Inferior parietal cortex (tissue), 1 donor: Measurements from ENCODE around the gene GLTPD2.
"Not testable (repeated sequence)": the region's sequence is repeated elsewhere in the genome, so short reads cannot be mapped to it uniquely, and the experiment has no call there.

Experiments
- DNase-seq: peaks from one replicate; pipeline ENCODE4 v3.0.0-alpha.2; 2016; ENCODE audit errors: extremely low spot score

The GLTPD2 gene

DNA sequence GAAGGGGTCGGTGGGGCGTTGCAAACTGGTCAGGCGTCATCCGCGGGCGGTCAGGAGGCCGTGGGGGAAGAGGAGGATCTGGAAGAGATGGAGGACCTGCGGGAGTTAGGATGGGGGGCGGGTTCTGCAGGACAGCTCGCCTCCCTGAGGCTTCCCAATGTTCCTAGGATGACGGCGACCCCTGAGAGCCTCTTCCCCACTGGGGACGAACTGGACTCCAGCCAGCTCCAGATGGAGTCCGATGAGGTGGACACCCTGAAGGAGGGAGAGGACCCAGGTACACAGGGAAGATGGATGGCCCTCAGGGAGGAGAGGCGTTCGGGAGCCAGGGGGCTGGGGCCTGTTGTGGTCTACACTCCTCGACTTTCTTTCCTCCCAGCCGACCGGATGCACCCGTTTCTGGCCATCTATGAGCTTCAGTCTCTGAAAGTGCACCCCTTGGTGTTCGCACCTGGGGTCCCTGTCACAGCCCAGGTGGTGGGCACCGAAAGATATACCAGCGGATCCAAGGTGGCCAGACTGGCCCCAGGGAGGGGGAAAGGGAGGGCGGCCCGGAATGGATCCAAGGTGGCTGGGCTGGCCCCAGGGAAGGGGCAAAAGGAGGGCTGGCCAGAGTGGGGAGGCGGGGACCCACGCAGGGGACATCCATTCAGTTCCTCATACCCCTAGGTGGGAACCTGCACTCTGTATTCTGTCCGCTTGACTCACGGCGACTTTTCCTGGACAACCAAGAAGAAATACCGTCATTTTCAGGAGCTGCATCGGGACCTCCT, 19.0 kb downstream of the GLTPD2 start:
- DNase-seq, result no peak

GRCh38 chr17:4808378-4808767, 19.6 kb downstream of the GLTPD2 start:
- DNase-seq, result peak; percentile 56

DNA sequence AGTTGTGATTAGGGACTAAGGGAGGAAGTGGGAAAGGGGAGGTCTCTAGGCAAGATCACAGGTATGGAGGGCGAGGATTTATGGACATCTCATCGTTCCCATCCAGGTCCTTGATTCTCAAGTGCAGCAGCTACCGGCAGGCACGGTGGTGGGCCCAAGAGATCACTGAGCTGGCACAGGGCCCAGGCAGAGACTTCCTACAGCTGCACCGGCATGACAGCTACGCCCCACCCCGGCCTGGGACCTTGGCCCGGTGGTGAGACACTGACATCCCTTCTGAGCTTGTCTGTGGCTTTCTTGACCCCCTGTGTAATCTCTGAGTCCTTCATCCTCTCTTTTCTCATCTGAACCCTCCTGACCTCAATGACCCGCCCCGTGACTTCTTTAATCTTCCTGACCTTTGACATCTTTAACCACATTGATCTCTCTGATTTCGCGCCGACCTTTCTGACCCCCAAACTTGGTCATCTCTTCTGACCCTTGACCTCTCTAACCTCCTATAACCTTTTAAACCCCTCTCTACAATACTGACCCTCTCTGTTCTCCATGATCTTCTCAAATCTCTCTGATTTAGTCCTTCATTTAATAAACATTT, 22.0 kb downstream of the GLTPD2 start:
- no peak for DNase-seq

DNA sequence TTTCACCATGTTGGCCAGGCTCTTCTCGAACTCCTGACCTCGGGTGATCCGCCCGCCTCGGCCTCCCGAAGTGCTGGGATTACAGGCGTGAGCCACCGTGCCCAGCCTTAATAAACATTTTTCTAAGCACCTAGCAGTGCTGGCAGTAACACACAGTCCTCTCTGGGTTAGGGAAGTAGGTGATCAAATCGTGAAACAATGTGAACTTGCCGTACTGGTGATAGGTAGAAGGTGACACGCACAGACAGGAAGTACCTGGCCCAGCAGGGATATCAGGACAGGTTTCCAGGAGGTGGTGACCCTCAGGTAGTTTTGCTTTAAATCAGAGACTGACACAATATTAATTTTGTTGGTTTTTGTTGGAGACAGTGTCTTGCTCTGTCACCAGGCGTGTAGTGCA, 22.7 kb downstream of the GLTPD2 start:
- DNase-seq, result no peak

- DNase-seq, result no peak
These were observed 23.9 kb downstream of the GLTPD2 start for GRCh38 chr17:4812690-4813089.

DNA sequence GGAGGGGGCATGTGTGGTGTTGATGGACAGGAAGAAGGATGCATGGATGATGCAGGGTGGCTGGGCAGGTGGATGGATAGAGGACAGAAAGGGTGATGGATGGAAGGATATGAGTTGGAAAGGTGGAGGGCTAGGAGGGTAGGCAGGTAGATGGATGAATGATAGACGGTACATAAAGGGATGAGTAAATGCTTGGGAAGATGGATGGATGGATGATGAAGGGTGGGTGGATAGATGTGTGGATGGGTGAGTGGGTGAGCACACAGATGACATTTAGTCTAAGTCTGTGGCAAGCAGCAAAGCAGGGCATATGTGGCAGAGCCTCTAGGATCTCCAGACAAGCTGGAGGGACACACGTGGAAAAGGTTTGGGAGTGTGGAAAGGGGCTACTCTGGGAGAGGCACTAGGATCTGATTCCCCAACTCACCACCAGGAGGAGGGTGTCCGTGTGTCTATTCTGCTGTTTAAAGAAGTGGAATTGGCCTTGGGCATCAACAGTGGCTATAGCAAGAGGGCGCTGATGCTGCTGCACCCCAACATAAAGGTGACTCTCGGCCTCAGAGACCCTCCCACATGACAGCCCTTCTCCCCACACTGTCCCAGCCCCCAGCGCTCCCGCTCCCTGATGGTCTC, 26.4 kb downstream of the GLTPD2 start:
- no peak for DNase-seq

DNA sequence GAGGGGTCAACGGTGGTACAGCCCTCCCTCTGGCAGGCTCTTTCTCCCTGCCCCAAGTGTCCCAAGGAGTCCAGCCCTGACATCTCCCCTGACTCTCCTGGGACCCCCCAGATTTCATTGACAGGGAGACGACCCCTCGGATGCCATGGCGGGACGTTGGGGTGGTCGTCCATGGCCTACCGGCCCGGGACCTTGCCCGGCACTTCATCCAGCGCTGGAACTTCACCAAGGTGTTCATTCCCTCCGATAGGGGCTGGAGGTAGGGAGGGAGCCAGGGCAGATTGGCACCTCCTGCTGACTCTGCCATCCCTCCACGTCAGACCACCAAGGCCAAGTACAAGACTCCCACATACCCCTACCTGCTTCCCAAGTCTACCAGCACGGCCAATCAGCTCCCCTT, 28.1 kb downstream of the GLTPD2 start:
- no peak for DNase-seq

GRCh38 chr17:4818276-4818675, 29.5 kb downstream of the GLTPD2 start:
- no peak for DNase-seq

DNA sequence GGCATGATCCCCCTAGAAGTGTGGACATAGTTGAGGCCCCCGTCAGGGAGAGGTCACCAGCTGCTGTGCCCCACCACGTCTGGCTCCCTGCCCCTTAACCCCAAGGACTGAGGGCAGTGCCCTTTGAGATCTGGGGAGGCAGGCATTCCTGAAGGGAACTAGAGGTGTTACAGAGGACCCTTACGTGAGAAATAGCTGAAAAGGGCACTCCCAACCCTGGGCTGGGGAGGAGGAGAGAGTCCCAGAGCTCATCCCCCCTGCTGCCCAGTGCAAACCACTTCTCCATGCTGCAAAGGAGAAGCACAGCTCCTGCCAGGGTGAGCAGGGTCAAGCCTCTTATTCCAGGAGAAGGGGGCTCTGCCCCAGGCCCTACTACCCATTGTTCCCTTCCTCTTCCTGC, 34.1 kb downstream of the GLTPD2 start:
- no peak for DNase-seq

- no peak for DNase-seq
These were observed 34.8 kb downstream of the GLTPD2 start for GRCh38 chr17:4823373-4824089.

DNA sequence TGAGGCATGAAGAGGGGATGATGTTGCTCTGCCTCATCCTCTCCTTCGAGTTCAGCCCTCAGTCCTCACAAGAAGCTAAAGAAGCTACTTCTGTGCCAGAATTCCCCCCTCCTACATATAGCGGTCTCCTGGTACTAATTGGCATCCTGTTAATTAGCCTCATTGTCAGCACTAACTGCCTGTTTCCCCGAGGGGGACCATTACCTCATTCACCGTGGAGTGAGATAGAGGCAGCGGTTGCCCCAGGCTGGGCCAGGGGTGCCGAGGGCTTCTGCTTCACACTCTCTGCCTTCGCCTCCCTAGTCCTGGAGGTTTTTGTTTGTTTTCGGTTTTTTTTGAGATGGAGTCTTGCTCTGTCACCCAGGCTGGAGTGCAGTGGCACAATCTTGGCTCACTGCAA, 38.6 kb downstream of the GLTPD2 start:
- no peak for DNase-seq

DNA sequence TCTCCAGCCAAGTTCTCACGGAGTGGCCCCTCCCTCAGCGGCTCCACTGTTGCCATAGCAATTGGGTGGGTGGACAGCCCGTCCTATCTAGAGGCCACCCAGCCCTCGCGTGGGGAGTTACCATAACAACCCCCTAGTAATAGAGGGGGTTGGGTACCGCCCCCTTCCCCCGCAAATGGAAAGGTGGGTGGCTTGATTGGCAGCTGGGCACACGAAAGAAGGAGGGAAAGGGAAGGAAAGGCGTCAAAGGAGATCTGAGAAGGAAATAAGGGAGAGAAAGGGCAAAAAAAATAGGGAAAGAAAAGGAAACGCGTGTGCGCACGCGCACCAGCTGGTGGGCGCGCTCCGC, 44.0 kb downstream of the GLTPD2 start:
- DNase-seq, result not testable (repeated sequence)

DNA sequence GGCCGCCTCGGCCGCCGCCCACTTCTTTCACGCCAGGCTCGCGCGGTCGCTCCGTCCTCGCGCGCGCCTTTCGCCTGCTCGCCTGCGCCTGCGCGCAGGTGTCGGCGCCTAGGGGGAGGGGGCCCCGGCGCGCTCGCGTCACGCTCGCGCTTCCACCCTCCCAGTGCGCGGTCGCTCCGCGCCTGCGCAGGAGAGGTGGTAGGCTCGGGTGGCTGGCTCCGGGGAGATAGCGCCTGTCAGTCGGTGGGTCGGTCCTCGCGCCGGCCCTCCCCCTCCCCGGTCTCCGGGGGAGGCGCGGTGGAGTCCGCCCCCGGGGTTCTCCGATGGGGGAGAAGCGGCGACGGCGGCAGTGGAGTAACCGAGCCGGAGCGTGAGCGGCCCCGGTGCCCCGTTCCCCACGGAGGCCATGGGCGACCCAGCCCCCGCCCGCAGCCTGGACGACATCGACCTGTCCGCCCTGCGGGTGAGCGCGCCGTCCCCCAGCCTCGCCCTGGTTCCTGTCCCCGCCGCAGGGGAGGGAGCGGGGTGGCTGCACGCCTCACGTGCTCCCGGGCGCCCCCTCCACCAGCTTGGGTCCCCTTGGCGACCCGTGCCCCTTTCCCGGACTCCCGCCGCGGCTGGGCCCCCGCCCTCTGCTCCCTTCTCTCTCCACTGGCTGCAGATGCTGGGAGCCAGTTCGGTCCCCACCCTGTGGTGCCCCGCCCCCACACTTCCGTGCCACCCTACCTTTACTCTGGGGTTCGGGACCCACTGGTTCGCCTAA, 44.6 kb downstream of the GLTPD2 start, which contains the start of gene MINK1:
Gene MINK1 (plus strand): TSS at position 163 of the 763 bp plus-strand sequence. CDS start 244 bp downstream, at position 407.
- DNase-seq, result peak; percentile 94

GRCh38 chr17:4833941-4834680, 45.3 kb downstream of the GLTPD2 start:
- DNase-seq, result no peak

GRCh38 chr17:4834681-4835020, 45.9 kb downstream of the GLTPD2 start:
- DNase-seq, result no peak

GRCh38 chr17:4836221-4836620, 47.5 kb downstream of the GLTPD2 start:
- no peak for DNase-seq

DNA sequence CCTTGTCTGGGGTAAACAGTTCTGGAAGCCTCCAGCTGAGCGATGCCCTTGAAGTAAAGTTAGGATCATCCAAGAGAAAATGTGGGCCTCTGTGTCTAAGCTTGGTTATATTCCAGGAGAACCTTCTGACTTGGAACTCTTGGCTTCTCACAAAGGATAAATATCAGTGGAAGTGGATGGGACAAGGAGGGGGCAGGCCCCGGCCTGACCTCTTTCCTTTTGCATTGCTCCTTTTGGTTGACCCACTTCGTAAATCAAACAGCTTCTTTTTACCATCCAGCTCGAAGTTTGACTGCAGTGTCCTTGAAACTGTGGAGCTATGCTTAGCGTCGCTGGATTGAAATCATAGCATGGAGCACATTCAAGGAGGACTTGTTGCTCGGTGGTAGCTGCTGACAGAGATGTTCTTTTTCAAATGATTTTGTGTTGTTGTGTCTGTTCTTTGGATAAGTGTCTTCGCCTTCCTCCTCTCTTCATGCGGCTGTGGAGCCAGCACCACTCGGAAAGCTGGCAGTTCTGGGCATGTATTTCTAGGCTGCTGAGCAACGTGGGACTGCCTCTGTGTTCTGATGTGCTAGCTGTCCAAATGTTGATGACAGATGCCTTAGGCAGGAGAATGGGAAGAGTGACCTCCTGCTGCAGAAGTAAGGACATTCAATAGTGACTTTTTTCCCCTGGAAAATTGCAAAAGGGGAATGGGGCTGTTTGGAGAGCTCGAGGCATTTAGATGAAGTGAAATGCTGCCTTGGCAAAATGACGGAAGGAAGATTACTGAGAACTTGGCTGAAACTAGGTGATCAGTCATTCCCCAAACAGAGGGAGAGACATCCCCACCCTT, 48.9 kb downstream of the GLTPD2 start:
- no peak for DNase-seq

DNA sequence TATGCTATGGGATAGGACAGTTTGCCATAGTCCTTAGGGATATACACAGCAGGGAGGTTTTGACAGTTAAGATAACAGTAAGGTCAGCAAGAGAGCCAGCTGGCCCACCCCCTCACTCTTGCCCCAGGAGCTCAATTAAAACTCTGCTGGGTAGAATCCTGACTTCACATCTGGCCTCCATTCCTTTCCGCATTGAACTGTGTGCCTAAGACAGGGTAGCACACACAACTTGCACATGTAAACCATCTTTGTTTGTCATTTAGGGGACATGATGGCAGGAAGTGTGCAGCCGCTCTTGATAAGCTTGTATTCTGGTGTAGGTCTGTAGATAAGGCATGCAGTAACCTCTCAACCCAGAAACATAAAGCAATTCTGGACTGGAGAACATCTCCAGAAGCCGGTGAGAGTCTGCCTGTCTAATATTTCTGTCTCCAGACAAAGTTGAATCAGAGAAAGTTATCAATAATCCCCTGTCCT, 49.6 kb downstream of the GLTPD2 start:
- no peak for DNase-seq

DNA sequence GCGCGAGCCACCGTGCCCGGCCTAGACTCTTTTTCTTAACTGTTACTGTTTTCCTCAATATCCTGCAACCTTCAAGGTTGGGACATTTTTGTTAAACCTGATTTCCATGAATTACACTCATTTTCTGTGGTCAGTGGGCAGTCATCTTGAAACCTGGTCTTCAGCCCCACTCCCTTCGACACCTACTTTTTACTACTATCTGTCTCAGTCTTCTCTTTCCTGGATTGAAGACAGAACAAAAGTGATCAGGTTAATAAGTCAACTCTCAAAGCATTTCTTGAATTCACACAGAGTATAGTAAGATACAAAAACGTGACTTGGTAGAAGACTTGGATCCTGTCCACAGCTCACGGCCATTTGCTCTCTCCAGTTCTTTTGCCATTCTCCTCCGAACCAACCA, 50.5 kb downstream of the GLTPD2 start:
- no peak for DNase-seq
